GM12878 (cell line): ENCODE results near the gene LRRC23. TPM values are rescaled to one million over a fixed set of nuclear protein-coding genes. Genes with fewer than 3 reads are reported as not detected.

ENCODE experiments used
- ATAC-seq: fragments of 200-7000 bp; cut with Tn5 transposase; 3 replicates; pipeline ENCODE4 v1.9.1; 2020; ENCODE audit warnings: mild to moderate bottlenecking, moderate library complexity
- BruUV-seq: library from RNA; stranded (reverse); fragments of 400-500 nt; replicated peaks from 2 replicates; lab custom pipeline; 2021; lab: Mats Ljungman, UMichigan
- CTCF ChIA-PET: fragments of 300-600 bp; sonication (Branson Sonifier 250); formaldehyde crosslinking; extraction: SDS; loops from one replicate; lab custom pipeline; 2021; ENCODE audit warnings: inconsistent platforms; lab: Yijun Ruan, JAX
- POLR2A ChIA-PET: fragments of 350-600 bp; formaldehyde crosslinking; extraction: SDS; loops from one replicate; lab custom pipeline; 2021; ENCODE audit warnings: inconsistent platforms; lab: Charles Lee
- RAD21 ChIA-PET: fragments of 300-600 bp; sonication (Branson Sonifier 250); formaldehyde crosslinking; loops from one replicate; lab custom pipeline; 2023; ENCODE audit warnings: antibody characterized with exemption; ENCODE audit not compliant: unreplicated experiment; lab: Charles Lee
- SMC1A ChIA-PET: fragments of 300-600 bp; sonication (Branson Sonifier 250); formaldehyde crosslinking; loops from one replicate; lab custom pipeline; 2023; ENCODE audit not compliant: unreplicated experiment, uncharacterized antibody; lab: Charles Lee
- DNase-seq: peaks from one replicate; pipeline ENCODE4 v3.0.0-alpha.2; 2011; ENCODE audit warnings: low read depth, low spot score
- FAIRE-seq: peaks from 3 replicates; lab custom pipeline; 2011; peaks lifted over from hg19 to GRCh38; lab: Jason Lieb, UNC
- H2AFZ ChIP-seq: 2 replicates; pipeline ENCODE4 v1.6.0; 2011; ENCODE audit warnings: low read depth, low read length, control low read depth; ENCODE audit not compliant: control insufficient read depth
- H3K27ac ChIP-seq: 2 replicates; pipeline ENCODE4 v1.5.1; 2011; ENCODE audit warnings: control low read depth; ENCODE audit not compliant: control insufficient read depth, insufficient read depth
- H3K27me3 ChIP-seq, 2 experiments: replicated peaks in 1 of 2; 2 replicates each; pipeline versions ENCODE4 v1.6.0 to v1.6.1; 2011; ENCODE audit warnings: low read length in 1 of 2; ENCODE audit not compliant: control insufficient read depth in 2 of 2, insufficient read depth in 2 of 2
- H3K36me3 ChIP-seq, 2 experiments: 2 replicates each; pipeline ENCODE4 v1.5.1; 2011; ENCODE audit warnings: low read length in 1 of 2; ENCODE audit not compliant: control insufficient read depth in 2 of 2, insufficient read depth in 2 of 2
- H3K4me1 ChIP-seq: 2 replicates; pipeline ENCODE4 v1.6.1; 2011; ENCODE audit warnings: mild to moderate bottlenecking, low read length, moderate library complexity, mixed read lengths; ENCODE audit not compliant: control insufficient read depth, insufficient read depth
- H3K4me2 ChIP-seq: 2 replicates; pipeline ENCODE4 v1.6.0; 2011; ENCODE audit warnings: control low read depth; ENCODE audit not compliant: control insufficient read depth, insufficient read depth
- H3K4me3 ChIP-seq: fragments of 200-600 bp; sonication (generic); 2 replicates; pipeline ENCODE4 v1.5.1; 2016
- H3K79me2 ChIP-seq: 2 replicates; pipeline ENCODE4 v1.6.0; 2011; ENCODE audit warnings: low read length; ENCODE audit not compliant: control insufficient read depth, insufficient read depth
- H3K9ac ChIP-seq: 2 replicates; pipeline ENCODE4 v1.8.0; 2011; ENCODE audit warnings: low read length, control low read depth, mixed read lengths; ENCODE audit not compliant: control insufficient read depth, insufficient read depth
- H3K9me3 ChIP-seq: replicated peaks from 3 replicates; pipeline ENCODE4 v1.5.1; 2011; ENCODE audit warnings: mild to moderate bottlenecking, low read length; ENCODE audit not compliant: control insufficient read depth, insufficient read depth
- H4K20me1 ChIP-seq: 2 replicates; pipeline ENCODE4 v1.6.0; 2011; ENCODE audit not compliant: control insufficient read depth, insufficient read depth
- BMI1 ChIP-seq: fragments of 450-650 bp; IDR thresholded peaks from 2 replicates; pipeline ENCODE4 v1.6.1; 2016; ENCODE audit warnings: mild to moderate bottlenecking, moderate library complexity, borderline replicate concordance
- CBFB ChIP-seq: IDR thresholded peaks from 2 replicates; pipeline ENCODE4 v1.6.1; 2016; ENCODE audit warnings: antibody characterized with exemption, low read depth
- FOXK2 ChIP-seq: fragments of 450-650 bp; IDR thresholded peaks from 2 replicates; pipeline ENCODE4 v1.6.1; 2017; ENCODE audit warnings: mild to moderate bottlenecking, moderate library complexity
- HDAC2 ChIP-seq: fragments of 200-600 bp; sonication (generic); IDR thresholded peaks from 2 replicates; pipeline ENCODE4 v1.6.1; 2017
- IRF4 ChIP-seq: IDR thresholded peaks from 2 replicates; pipeline ENCODE4 v1.6.1; 2011; ENCODE audit warnings: low read depth, low read length
- MEF2B ChIP-seq: fragments of 450-650 bp; IDR thresholded peaks from 2 replicates; pipeline ENCODE4 v1.6.1; 2018; ENCODE audit warnings: mild to moderate bottlenecking, moderate library complexity; ENCODE audit not compliant: partially characterized antibody, poor library complexity, severe bottlenecking
- NBN ChIP-seq: fragments of 450-650 bp; IDR thresholded peaks from 2 replicates; pipeline ENCODE4 v1.6.1; 2016
- PAX5 ChIP-seq: IDR thresholded peaks from 2 replicates; pipeline ENCODE4 v1.6.1; 2011; ENCODE audit warnings: low read depth, low read length, borderline replicate concordance
- PAX8 ChIP-seq: fragments of 450-650 bp; IDR thresholded peaks from 2 replicates; pipeline ENCODE4 v1.6.1; 2017; ENCODE audit warnings: mild to moderate bottlenecking, moderate library complexity
- POU2F2 ChIP-seq: IDR thresholded peaks from 3 replicates; pipeline ENCODE4 v1.6.1; 2011; ENCODE audit warnings: low read depth, mild to moderate bottlenecking, low read length, borderline replicate concordance
- RELA ChIP-seq: fragments of 450-650 bp; IDR thresholded peaks from 2 replicates; pipeline ENCODE4 v1.8.0; 2014; ENCODE audit warnings: borderline replicate concordance; ENCODE audit not compliant: partially characterized antibody
- STAT3 ChIP-seq: IDR thresholded peaks from 2 replicates; pipeline ENCODE4 v1.6.1; 2011; ENCODE audit warnings: low read depth, low read length, improper control_type of control experiment
- TAF1 ChIP-seq: IDR thresholded peaks from 2 replicates; pipeline ENCODE4 v1.6.1; 2011; ENCODE audit warnings: mild to moderate bottlenecking, low read depth, low read length, borderline replicate concordance
- TBL1XR1 ChIP-seq: IDR thresholded peaks from 2 replicates; pipeline ENCODE4 v1.6.1; 2012; ENCODE audit warnings: low read depth, low read length, improper control_type of control experiment
- WGBS: methylation state at CpG from one replicate; pipeline ENCODE4 v1.1.6; 2016; ENCODE audit warnings: low lambda C conversion rate; ENCODE audit not compliant: insufficient replicate concordance, insufficient coverage; ENCODE audit errors: missing lambda C conversion rate; 5-methylcytosine and 5-hydroxymethylcytosine counted together
- in situ Hi-C: fragments of 300-500 bp; cut with MboI; formaldehyde crosslinking; loops from 9 replicates; pipeline ENCODE4 v1.14.3; 2018; ENCODE audit warnings: mixed read lengths
- intact Hi-C: fragments of 100-400 bp; cut with micrococcal nuclease; formaldehyde crosslinking; loops from one replicate; pipeline ENCODE4 v1.14.2; 2022; ENCODE audit not compliant: unreplicated experiment
- polyA plus RNA-seq, 11 experiments: library from polyadenylated mRNA; depleted of rRNA in 4 of 11; unstranded in 6 of 11; stranded (reverse) in 5 of 11; fragments of >200 nt; fragmentation: Nextera tagmentation in 4 of 11; fragmentation: Illumina TruSeq in 1 of 11; extraction: Ambion mirVana in 4 of 11; extraction: Trizol in 1 of 11; gene quantifications; 1 replicate in 1 of 11; 2 replicates in 10 of 11; pipeline versions ENCODE4 v1.2.1 to v1.2.3, GENCODE V29; 2011 to 2016; ENCODE audit warnings: inconsistent platforms in 2 of 11, missing spikeins in 2 of 11, low read depth in 1 of 11
- total RNA-seq, 4 experiments: library from RNA; depleted of rRNA in 3 of 4; stranded (reverse); fragments of >200 nt in 3 of 4; fragmentation: Illumina TruSeq in 1 of 4; extraction: Trizol in 1 of 4; gene quantifications; 2 replicates each; pipeline versions ENCODE4 v1.2.1 to v1.2.3, GENCODE V29; 2013 to 2021
- TF ChIP-seq, protein P1 (sequence below): IDR thresholded peaks from 2 replicates; pipeline ENCODE4 v1.6.1; 2012; ENCODE audit warnings: low read length, inconsistent platforms
- TF ChIP-seq, protein P2 (sequence below): fragments of 450-650 bp; IDR thresholded peaks from 2 replicates; pipeline ENCODE4 v1.6.1; 2016; ENCODE audit warnings: mild to moderate bottlenecking, moderate library complexity, borderline replicate concordance
- TF ChIP-seq, protein P3 (sequence below): fragments of 450-650 bp; IDR thresholded peaks from 2 replicates; pipeline ENCODE4 v1.6.1; 2016; ENCODE audit warnings: mild to moderate bottlenecking
- TF ChIP-seq, protein P4 (sequence below): fragments of 450-650 bp; IDR thresholded peaks from 2 replicates; pipeline ENCODE4 v1.6.1; 2017; ENCODE audit warnings: borderline replicate concordance

The LRRC23 gene
- total and polyA plus RNA-seq, 10 of the 15 experiments (the other 5 are each of a cell fraction or from before 2014, with no cell fraction given) = 1.4 to 6.9 (median 3.4) TPM

DNA sequence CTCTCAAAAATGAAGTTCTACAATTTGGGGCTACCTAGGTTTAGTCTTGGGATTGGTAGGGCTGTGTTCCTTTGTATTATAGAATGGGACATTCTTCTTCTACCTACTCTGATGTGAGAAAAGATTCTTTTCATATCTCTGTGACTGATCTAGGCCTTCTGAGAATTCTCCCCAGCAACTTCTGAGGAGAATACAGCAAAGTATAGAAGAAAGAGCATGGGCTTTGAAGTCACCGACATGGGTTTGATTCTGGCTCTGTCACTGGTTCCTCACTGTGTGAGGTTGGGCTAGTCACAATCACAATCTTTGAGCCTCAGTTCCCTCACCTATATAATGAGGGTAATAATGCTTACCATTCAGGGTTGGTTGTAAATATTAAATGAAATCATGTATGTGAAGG lies 28.1 kb downstream of the LRRC23 start:
- ChIA-PET SMC1A (interaction anchor here (1.4 kb wide), 1 partner anchor 28 kb away, joined by 3 read pairs; no protein-coding TSS in a partner anchor), CTCF (interaction anchor here (0.6 to 1.9 kb wide), 5 partner anchors 9 to 60 kb away, joined by 3 to 8 read pairs (median 4); partner anchors contain the start of genes C12orf57, RNU7-1 and SPSB2), POLR2A (interaction anchor here (1.0 to 1.7 kb wide), 2 partner anchors 9 to 10 kb away, joined by 4 to 5 read pairs; no protein-coding TSS in a partner anchor), RAD21 (no interaction called here)
- BruUV-seq = no TSS peak
- no peak for ATAC-seq
- Histone ChIP-seq H3K36me3 (peaks cover 4 to 5% of the 10 kb centered on the region in 2 experiments; a peak in 3 of 4 replicates), H3K4me3 (no peak overlapping the region), H3K27me3 (no peaks in the 10 kb centered on the region), H3K4me1 (peaks cover 15% of the 10 kb centered on the region), H3K9me3 (no peaks in the 10 kb centered on the region), H3K27ac (no peak overlapping the region), H4K20me1 (no peaks in the 10 kb centered on the region), H3K79me2 (peaks cover 49% of the 10 kb centered on the region), H2AFZ (no peak overlapping the region), H3K9ac (no peak overlapping the region), H3K4me2 (no peak overlapping the region)
- 42% methylated on average over 1 of the region's 1 CpG for WGBS
- intact Hi-C loops (no loop called here), in situ Hi-C loops (no loop called here)
- FAIRE-seq = no peak
- DNase-seq = no peak
- TF ChIP-seq PAX5 (no peak), TBL1XR1 (no peak), FOXK2 (no peak), NBN (no peak), BMI1 (no peak), TAF1 (no peak), STAT3 (no peak), IRF4 (no peak), POU2F2 (no peak), HDAC2 (no peak), PAX8 (no peak), MEF2B (no peak), RELA (no peak), CBFB (no peak)
- TF ChIP-seq, protein P1, sequence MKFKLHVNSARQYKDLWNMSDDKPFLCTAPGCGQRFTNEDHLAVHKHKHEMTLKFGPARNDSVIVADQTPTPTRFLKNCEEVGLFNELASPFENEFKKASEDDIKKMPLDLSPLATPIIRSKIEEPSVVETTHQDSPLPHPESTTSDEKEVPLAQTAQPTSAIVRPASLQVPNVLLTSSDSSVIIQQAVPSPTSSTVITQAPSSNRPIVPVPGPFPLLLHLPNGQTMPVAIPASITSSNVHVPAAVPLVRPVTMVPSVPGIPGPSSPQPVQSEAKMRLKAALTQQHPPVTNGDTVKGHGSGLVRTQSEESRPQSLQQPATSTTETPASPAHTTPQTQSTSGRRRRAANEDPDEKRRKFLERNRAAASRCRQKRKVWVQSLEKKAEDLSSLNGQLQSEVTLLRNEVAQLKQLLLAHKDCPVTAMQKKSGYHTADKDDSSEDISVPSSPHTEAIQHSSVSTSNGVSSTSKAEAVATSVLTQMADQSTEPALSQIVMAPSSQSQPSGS = no peak
- TF ChIP-seq, protein P2, sequence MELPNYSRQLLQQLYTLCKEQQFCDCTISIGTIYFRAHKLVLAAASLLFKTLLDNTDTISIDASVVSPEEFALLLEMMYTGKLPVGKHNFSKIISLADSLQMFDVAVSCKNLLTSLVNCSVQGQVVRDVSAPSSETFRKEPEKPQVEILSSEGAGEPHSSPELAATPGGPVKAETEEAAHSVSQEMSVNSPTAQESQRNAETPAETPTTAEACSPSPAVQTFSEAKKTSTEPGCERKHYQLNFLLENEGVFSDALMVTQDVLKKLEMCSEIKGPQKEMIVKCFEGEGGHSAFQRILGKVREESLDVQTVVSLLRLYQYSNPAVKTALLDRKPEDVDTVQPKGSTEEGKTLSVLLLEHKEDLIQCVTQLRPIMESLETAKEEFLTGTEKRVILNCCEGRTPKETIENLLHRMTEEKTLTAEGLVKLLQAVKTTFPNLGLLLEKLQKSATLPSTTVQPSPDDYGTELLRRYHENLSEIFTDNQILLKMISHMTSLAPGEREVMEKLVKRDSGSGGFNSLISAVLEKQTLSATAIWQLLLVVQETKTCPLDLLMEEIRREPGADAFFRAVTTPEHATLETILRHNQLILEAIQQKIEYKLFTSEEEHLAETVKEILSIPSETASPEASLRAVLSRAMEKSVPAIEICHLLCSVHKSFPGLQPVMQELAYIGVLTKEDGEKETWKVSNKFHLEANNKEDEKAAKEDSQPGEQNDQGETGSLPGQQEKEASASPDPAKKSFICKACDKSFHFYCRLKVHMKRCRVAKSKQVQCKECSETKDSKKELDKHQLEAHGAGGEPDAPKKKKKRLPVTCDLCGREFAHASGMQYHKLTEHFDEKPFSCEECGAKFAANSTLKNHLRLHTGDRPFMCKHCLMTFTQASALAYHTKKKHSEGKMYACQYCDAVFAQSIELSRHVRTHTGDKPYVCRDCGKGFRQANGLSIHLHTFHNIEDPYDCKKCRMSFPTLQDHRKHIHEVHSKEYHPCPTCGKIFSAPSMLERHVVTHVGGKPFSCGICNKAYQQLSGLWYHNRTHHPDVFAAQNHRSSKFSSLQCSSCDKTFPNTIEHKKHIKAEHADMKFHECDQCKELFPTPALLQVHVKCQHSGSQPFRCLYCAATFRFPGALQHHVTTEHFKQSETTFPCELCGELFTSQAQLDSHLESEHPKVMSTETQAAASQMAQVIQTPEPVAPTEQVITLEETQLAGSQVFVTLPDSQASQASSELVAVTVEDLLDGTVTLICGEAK = no peak
- TF ChIP-seq, protein P3, sequence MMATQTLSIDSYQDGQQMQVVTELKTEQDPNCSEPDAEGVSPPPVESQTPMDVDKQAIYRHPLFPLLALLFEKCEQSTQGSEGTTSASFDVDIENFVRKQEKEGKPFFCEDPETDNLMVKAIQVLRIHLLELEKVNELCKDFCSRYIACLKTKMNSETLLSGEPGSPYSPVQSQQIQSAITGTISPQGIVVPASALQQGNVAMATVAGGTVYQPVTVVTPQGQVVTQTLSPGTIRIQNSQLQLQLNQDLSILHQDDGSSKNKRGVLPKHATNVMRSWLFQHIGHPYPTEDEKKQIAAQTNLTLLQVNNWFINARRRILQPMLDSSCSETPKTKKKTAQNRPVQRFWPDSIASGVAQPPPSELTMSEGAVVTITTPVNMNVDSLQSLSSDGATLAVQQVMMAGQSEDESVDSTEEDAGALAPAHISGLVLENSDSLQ = no peak
- TF ChIP-seq, protein P4, sequence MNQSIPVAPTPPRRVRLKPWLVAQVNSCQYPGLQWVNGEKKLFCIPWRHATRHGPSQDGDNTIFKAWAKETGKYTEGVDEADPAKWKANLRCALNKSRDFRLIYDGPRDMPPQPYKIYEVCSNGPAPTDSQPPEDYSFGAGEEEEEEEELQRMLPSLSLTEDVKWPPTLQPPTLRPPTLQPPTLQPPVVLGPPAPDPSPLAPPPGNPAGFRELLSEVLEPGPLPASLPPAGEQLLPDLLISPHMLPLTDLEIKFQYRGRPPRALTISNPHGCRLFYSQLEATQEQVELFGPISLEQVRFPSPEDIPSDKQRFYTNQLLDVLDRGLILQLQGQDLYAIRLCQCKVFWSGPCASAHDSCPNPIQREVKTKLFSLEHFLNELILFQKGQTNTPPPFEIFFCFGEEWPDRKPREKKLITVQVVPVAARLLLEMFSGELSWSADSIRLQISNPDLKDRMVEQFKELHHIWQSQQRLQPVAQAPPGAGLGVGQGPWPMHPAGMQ = no peak
